HG03565 (cell line): ENCODE data around the gene PDE10A.
"Not testable (repeated sequence)": the region's sequence is repeated elsewhere in the genome, so short reads cannot be mapped to it uniquely, and the experiment has no call there.

Experiments used
- ATAC-seq: cut with Tn5 transposase; IDR thresholded peaks from one replicate; pipeline ENCODE4 v1.9.1; 2021; ENCODE audit warnings: mild to moderate bottlenecking, moderate library complexity; ENCODE audit not compliant: unreplicated experiment

Gene PDE10A

DNA sequence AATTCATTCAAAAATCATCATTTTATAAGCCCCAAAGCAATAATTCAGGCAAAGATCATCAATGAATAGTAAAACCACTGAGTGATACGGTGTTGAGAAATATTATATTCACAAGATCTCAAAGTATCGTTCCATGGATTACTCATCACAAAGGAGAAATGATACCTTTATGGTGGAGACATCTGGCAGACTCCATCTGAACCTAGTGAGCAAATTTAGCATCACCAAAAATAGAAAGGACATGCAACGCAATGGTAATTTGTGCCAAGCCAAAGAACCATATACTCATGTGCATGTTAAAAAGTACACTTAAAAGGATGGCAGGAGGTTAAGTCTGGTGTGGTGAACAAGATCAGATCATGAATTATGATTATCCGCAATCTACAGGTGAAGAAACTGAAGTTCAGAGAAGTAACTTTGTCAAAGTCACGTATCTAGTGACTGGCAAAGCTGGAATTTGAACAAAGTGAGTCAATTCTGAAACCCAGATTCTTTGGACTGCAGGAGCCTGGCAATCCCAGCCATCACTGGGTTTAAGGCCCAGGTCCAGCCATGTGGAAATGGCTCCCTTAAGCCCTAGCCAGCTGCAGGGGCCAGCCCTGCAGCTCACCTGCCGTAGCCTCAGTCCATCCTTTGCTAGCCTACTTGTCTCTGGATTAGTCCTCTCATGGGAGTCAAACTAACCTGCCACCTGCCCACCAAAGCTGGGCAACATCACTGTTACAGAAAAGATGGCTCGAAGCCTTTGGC is 68.3 kb downstream of the PDE10A start:
- no peak for ATAC-seq

DNA sequence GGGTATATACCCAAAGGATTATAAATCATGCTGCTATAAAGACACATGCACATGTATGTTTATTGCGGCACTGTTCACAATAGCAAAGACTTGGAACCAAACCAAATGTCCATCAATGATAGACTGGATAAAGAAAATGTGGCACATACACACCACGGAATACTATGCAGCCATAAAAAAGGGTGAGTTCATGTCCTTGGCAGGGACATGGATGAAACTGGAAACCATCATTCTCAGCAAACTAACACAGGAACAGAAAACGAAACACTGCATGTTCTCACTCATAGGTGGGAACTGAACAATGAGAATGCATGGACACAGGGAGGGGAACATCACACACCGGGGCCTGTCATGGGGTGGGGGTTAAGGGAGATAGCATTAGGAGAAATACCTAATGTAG is 70.1 kb downstream of the PDE10A start:
- ATAC-seq, result not testable (repeated sequence)

DNA sequence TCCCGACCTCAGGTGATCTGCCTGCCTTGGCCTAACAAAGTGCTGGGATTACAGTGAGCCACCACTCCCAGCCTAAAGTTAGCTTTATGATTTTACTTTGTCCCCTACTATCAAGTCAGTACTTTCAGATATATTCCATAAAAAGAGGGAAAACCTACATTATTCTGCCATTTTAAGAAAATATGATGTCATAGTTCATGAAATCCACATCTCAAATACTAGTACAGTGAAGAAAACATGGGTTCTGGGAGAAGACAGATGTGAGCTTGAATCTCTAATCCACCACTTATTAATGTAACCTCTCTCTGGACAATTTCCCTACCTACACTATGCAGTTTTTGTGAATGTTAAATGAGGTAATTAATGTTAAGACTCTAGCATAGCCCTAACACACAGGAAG is 74.5 kb downstream of the PDE10A start:
- ATAC-seq, result no peak

DNA sequence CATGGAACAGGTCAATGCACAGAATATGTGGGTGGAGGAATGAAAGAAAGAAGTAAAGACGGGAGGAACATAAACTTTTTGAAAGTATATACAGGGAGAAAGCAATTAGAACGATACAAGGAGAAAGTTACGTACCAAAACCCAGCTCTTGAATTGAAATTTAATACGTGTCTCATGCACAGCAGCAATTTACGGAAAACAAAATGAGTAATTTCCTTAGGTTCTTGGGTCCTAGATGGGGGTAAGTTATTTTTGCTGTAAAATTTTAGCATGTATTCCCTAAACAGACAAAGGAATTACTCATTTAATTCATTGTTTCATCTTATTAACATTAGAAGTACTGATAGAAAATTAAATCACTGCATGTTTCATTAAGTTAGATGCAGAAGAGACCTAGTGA is 75.8 kb downstream of the PDE10A start:
- no peak for ATAC-seq

DNA sequence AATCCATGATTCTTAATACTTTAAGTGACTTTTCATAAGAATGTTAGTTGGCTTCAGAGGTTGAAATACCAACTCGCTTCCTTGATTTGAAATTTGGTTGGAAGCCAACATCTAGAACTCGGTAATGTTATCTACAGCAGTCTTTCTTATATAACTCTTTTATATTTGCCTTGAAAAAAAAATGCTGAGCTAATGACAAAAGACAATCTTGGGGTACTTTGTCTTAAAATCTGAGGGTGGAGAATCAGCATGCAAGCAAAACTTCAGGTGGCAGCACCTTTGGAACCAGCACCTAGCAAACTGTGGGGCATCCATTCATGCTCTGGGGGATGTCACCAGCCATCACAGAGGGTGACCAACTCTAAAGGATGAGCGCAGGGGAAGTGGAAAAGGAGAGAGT is 76.3 kb downstream of the PDE10A start:
- no peak for ATAC-seq

DNA sequence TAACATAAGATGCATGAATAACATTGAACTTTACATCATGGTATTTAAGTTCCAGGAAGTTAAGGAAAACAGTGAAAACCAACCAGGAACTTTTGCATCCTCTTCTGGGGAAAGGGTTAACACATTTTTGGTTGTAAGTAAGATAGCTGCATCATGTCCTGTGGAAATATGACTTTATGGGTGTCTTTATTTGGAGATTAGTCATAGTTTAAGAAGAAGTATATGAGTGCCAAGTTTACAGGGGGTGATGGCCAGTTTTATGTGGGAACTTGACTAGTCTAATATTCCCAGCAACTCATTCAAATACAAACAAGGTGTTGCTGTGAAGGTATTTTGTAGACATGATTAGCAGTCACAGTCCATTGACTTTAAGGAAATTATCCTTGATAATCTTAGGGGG is 78.0 kb downstream of the PDE10A start:
- ATAC-seq, result no peak

DNA sequence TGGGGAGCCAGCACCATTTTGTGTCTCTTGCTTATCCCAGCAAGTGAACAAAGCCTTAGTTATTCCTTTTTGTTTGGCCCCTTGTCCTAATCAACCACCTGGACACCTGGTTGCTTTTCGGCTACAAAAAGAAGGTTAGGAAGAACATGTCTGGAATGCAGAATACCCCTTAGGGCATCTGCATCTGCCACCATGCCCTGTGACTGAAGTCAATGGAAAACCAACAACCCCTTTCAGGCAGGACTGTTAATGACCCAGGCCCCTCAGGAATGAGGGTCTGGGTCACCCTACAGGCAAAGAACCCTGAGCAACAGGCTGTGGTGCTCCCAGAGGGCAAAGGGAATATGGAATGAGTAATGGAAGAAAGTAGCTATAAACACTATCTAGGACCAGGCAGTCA is 78.5 kb downstream of the PDE10A start:
- ATAC-seq, result no peak

DNA sequence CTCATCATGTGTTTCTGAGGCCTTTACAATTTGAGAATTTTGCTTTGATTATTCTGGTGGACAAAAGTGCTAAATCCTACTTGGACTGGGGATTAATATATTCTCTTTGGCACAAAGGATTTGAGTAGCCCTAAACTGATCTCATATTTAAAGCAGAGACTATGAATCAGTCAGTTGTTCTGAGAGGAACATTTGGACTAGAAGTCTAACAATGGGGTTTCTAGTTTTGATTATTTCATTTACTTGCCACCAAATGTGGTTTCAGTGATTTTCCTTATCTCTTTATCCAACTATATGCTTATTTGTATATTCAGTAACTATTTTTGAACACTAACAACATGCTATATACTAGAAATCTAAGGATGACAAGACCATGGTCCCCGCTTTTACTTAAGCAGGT is 81.4 kb downstream of the PDE10A start:
- ATAC-seq, result no peak

DNA sequence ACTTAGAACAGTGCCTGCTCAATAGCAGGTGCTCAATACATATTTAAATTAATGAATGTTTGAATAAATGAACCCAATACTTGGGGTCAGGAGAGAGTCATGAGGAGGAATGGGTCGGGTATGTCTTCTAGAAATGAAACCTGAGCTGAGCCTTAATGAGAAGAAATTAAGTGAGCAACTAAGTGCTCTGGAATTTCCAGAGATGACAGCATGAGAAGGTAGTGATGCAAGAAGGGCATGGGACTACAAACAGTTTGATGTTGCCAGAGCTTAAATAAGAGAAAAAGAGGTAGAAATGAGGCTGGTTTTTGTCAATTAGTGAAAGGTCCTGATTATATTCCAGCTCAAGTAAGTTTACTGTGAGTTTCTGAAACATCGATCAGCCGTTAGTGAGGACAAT is 82.9 kb downstream of the PDE10A start:
- ATAC-seq, result no peak

DNA sequence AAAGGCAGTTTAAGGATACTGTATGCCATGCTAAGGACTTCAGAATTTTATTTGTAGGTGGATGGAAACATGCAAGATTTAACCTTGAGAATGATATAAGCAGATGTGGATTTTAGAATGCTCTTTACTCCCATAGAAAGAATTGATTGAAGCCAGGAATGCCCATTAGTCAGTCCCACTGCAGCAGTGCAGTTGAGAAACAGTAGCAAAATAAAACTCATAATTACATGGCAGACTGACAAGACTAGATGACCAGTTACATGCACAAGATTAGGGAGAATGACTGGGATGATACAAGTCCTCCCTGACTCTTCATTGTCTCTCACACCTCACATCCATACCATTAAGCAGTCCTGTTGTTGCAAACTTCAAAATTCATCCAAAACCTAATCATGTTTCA is 83.9 kb downstream of the PDE10A start:
- ATAC-seq, result no peak

DNA sequence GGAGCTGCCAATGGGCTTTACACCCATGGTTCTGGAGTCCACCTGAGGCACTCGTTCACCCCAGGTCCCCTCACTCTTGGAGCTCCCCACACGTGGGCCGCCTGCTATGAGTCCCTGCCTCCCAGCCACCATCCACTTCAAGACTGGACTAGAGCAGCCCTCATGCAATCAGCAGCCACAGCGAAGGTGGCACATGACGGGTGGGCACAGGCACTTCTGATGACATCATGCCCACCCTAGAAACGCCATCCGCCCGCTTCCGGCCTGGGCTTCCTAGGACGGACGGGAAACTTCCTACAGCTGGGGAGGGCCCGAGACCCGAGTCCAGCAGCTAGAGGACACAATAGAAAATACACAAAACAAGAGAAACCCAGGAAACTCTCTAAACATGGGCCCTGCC is 85.5 kb downstream of the PDE10A start:
- ATAC-seq, result no peak

DNA sequence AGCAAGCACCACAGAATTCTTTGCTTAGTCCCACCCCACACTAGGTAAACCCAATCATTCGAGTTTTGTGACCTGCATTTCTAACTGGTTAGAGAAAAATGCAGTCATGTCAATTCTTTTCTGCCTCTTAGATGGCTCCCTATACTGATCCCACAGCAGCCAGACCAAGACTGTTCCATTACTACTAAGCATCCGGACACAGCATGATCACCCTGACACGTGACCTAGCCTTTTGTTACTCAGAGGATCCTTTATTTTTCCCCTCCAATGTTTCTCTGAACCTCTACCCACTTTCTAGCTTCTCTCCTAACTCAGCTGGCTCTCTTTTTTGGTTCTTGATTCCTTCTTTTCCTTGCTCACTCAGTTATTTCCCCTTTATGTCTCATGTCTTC is 87.9 kb downstream of the PDE10A start:
- ATAC-seq, result no peak

DNA sequence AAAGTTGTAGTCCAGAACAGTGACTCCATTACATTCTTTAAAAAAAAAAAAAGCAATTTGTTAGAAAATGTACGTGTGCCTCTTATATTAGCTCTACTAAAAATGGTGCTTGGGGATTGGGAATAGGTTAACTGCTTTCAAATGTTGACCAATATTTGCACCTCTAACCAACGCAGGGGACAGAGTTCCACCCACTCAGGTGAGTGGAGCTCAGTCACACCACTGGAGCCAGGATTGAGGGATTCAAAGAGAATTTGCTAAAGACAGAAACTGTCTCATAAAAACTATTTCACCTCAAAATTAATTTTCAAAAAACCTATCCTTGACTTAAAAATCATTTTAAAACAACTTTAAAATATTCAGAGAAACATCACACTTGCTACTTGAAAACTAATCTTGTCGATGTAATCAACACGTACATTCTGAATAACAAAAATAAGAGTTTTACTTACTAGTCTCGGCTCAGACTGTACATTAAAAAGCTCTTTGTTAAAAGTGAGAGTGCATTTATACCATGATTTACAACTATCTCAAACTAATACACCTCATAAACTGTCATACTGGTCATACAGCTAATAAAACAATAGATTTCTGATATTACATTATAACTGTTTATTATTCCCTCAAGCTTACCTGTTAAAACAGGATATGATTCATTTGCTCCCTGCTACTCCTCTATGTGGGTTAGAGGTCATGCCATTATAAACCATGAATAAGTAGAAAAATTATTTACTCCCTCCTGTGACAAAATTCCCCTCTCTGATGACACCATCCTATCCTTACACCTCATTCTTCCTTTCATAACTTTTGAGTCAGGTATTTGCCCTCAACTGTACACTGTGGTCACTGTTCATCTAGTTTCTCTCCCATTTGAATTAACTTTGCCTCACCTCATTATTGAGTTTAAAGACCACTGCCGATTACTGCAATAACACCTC is 88.6 kb downstream of the PDE10A start:
- no peak for ATAC-seq

DNA sequence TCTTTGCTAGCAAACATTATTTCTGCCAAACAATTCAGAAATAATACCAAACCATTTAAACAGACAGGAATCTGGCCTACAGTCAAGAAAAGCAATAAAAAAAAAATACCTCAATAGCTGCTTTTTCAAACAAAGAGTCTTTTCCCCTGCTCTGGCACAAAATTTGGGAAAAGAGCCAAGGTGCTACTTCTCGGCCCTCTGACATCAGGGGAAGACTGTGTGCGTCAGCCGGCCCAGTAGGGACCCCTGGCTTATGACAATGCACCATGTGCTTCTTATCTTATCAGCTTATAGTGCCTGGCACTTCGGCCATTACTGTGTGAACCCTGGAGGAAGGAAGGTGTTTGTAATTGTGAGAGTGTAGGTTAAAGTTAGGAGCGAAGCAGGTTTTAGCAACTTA is 89.4 kb downstream of the PDE10A start:
- no peak for ATAC-seq

DNA sequence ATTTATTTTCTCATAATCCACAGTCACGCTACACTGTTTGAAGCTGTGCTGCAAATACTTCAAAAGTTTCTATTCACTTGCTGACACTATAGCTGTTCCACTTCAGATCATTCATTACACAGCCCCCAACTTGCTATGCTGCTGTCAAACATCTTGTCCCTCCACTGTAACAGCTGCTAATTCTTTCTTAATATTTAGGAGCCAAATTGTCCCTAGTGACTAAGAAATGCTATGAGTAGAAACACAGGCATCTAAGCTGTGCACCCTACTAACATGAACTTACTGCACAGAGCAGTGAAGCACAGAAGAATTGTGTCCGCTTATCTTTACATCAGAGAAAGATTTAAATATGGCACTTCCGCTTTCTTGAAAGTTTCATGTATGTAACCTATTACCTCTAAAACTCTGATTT is 91.3 kb downstream of the PDE10A start:
- ATAC-seq, result peak; percentile 83

DNA sequence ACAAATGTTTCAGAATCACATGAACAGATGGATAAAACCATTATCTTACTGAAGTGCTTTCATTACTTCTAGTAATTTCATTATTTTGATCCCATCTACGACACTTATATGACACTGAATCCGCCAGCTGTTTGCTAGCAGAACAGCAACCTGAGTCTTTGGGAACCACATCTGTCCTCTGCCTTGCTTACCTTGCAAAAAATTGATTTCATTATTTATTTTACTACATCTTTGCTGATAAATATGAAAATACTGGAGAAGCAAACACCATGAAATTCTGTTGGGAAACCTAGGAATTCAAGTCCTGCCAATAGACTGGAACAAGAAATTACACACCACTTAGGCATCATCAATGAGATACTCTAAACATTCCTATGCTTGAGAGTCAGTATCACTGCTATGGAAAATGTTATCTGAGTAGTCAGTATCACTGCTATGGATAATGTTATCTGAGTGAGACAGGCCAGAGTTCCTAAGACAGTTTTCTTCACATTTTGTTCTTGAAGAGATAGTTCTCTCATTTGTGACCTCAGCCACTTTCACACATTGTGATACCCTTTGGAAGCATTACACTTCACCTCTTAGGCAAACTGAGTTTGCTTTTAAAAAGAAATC is 91.9 kb downstream of the PDE10A start:
- no peak for ATAC-seq

DNA sequence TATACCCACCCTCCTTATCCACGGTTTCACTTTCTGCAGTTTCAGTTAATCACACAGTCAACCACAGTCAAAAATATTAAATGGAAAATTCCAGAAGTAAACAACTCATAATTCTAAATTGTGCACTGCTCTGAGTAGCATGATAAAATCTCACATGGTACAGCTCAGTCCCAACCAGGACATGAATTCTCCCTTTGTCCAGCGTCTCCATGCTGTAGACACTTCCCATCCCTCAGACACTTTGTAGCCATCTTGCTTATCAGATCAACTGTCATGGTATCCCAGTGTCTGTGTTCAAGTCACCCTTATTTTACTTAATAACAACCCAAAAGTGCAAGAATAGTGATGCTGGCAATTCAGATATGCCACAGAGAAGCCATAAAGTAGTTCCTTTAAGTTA is 94.7 kb downstream of the PDE10A start:
- ATAC-seq, result no peak

DNA sequence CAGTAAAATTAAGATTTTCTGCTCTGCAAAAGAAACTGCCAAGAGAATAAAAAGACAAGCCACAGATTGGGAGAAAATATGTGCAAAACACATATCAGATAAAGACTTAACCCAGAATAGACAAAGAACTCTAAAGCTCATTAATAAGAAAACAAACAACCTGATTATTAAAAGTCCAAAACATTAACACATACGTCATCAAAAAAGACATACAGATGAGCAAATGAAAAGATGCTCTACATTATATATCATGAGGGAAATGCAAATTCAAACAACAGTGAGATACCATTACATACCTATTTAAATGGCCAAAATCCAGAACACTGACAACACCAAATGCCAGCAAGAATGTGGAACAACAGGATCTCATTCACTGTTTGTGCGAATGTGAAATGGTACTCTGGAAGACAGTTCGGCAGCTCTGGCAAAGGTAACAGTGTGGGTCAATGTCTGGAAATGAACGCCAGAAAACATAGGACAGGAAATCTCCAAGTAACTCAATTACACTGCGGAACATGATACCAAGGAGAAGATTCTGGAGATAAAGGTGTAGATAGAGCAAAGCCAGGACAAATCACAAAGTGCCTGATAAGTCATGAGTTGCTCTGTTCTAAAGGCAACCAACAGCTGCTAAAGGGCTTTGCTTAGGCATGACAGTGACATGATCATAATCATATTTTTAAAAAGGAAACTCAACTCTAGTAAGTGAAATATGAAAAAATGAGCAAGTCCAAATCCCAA is 96.8 kb downstream of the PDE10A start:
- no peak for ATAC-seq

DNA sequence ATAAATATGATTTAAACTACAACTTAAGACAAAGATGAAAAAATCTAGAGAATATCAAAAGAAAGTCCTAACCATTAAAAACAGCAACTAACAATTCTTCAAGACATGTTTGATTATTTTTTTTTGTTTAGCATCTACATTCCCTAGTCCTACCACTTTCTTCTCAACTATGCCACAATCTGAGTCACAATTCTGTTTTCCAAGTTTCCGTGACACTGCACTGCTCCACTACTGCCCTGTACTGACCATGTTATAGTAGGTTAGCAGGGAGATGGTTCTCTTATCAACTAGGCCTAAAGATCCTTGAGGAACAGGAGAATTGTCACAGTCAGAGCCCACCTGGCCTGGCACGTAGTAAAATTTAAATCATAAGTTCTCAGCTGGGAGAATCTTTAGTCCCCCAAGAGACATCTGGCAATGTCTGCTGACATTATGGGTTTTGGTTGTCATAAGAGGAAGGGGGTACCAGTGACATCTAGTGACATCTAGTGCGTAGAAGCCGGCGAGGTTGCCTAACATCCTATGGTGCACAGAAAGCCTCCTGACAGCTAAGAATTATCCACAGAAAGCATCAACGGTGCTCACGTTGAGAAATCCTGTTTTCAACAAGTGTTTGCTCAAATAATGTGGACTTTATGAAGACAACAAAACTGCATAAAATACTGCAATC is 100.5 kb downstream of the PDE10A start:
- no peak for ATAC-seq

DNA sequence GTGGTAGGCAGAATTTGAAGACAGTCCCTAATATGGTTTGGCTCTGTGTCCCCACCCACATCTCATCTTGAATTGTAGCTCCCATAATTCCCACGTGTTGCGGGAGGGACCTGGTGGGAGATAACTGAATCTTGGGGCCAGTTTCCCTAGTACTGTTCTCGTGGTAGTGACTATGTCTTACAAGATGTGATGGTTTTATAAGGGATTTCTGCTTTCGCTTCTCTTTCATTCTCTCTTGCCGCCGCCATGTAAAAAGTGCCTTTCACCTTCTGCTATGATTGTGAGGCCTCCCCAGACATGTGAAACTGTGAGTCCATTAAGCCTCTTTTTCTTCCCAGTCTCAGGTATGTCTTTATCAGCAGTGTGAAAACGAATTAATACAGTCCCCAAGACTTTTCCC is 103.4 kb downstream of the PDE10A start:
- ATAC-seq, result no peak

DNA sequence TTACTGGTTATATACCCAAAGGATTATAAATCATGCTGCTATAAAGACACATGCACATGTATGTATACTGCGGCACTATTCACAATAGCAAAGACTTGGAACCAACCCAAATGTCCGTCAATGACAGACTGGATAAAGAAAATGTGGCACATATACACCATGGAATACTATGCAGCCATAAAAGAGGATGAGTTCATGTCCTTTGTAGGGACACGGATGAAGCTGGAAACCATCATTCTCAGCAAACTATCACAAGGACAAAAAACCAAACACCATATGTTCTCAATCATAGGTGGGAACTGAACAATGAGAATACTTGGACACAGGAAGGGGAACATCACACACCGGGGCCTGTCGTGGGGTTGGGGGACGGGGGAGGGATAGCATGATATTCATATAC is 104.9 kb downstream of the PDE10A start:
- ATAC-seq, result not testable (repeated sequence)
